AG04450 (cell line): ENCODE results near the gene PKP1. TPM values are rescaled to one million over a fixed set of nuclear protein-coding genes. Genes with fewer than 3 reads are reported as not detected.

Experiments used
- CTCF ChIA-PET: fragments of 300-600, 350-600 bp; formaldehyde crosslinking; extraction: SDS; loops from one replicate; lab custom pipeline; 2022; ENCODE audit warnings: antibody characterized with exemption, inconsistent platforms; lab: Charles Lee
- POLR2A ChIA-PET: fragments of 350-600 bp; formaldehyde crosslinking; extraction: SDS; loops from one replicate; lab custom pipeline; 2021; ENCODE audit warnings: antibody characterized with exemption, inconsistent platforms; lab: Yijun Ruan, JAX
- DNase-seq: peaks from one replicate; pipeline ENCODE4 v3.0.0-alpha.2; 2011; ENCODE audit warnings: low read depth, low spot score
- H3K27ac ChIP-seq: one replicate; pipeline ENCODE4 v1.5.1; 2012; ENCODE audit warnings: low read depth, low read length, control low read depth
- H3K27me3 ChIP-seq: one replicate; pipeline ENCODE4 v1.6.0; 2012; ENCODE audit warnings: low read length; ENCODE audit not compliant: control insufficient read depth, insufficient read depth
- H3K4me3 ChIP-seq: 2 replicates; pipeline ENCODE4 v1.5.1; 2011; ENCODE audit warnings: mild to moderate bottlenecking, low read depth, low read length, control low read depth
- H3K9me3 ChIP-seq: 2 replicates; pipeline ENCODE4 v1.5.1; 2012; ENCODE audit warnings: low read length; ENCODE audit not compliant: control insufficient read depth, insufficient read depth
- CTCF ChIP-seq: IDR thresholded peaks from 2 replicates; pipeline ENCODE4 v1.5.1; 2011; ENCODE audit warnings: low read depth, low read length, control low read depth, inconsistent platforms
- polyA plus RNA-seq: library from polyadenylated mRNA; depleted of rRNA; stranded (reverse); fragments of >200 nt; gene quantifications from 2 replicates; pipeline ENCODE4 v1.2.3, GENCODE V29; 2011

Gene PKP1
- polyA plus RNA-seq, 1 experiment, result 0.04 TPM

GRCh38 chr1:201267481-201268229 is 15.7 kb upstream of the PKP1 start:
- POLR2A ChIA-PET, result no interaction called here
- peak overlapping the region; percentile 34 for H3K27ac ChIP-seq

GRCh38 chr1:201268604-201269151 is 14.6 kb upstream of the PKP1 start:
- H3K27me3 ChIP-seq, result no peaks in the 10 kb centered on the region
- ChIA-PET CTCF (interaction anchor here (1.9 kb wide), 1 partner anchor 14 kb away, joined by 7 read pairs; no protein-coding TSS in a partner anchor), POLR2A (interaction anchor here (0.6 kb wide), 2 partner anchors 9 to 204 kb away, joined by 3 read pairs; no protein-coding TSS in a partner anchor)
- H3K27ac ChIP-seq, result peak overlapping the region; percentile 39
- DNase-seq, result peak; percentile 48
- H3K4me3 ChIP-seq, result no peak overlapping the region
- TF ChIP-seq CTCF, result no peak
- no peaks in the 10 kb centered on the region for H3K9me3 ChIP-seq

More at GRCh38 chr1:201267481-201268229, 15.7 kb upstream of the PKP1 start:
- no peak for TF ChIP-seq CTCF
- Histone ChIP-seq H3K9me3 (no peaks in the 10 kb centered on the region), H3K4me3 (no peak overlapping the region), H3K27me3 (no peaks in the 10 kb centered on the region)
- CTCF ChIA-PET, result interaction anchor here (2.3 kb wide), 1 partner anchor 81 kb away, joined by 5 read pairs; no protein-coding TSS in a partner anchor
- no peak for DNase-seq

- TF ChIP-seq CTCF, result no peak
- POLR2A ChIA-PET, result no interaction called here
- Histone ChIP-seq H3K9me3 (no peaks in the 10 kb centered on the region), H3K27me3 (no peaks in the 10 kb centered on the region), H3K4me3 (no peak overlapping the region), H3K27ac (no peak overlapping the region)
- DNase-seq, result no peak
- CTCF ChIA-PET, result interaction anchor here (1.9 kb wide), 1 partner anchor 15 kb away, joined by 7 read pairs; no protein-coding TSS in a partner anchor
Observed at GRCh38 chr1:201269281-201269680, 14.0 kb upstream of the PKP1 start.

- CTCF ChIA-PET, result interaction anchor here (1.9 kb wide), 1 partner anchor 15 kb away, joined by 7 read pairs; no protein-coding TSS in a partner anchor
- Histone ChIP-seq H3K9me3 (no peaks in the 10 kb centered on the region), H3K27ac (no peak overlapping the region), H3K4me3 (no peak overlapping the region), H3K27me3 (no peaks in the 10 kb centered on the region)
- no peak for TF ChIP-seq CTCF
- POLR2A ChIA-PET, result no interaction called here
- no peak for DNase-seq
Observed at GRCh38 chr1:201269900-201270410, 13.4 kb upstream of the PKP1 start.
